Measurements from ENCODE around the gene ZNF592. TPM values are rescaled to one million over a fixed set of nuclear protein-coding genes. Genes with fewer than 3 reads are reported as not detected.
A peak's percentile ranks its signal among the peaks of the same experiment; 100 is the strongest.

ZNF592 gene
- total and polyA plus RNA-seq, 2 of the 13 experiments (the other 11 are each of a cell fraction or from before 2014, with no cell fraction given) = 8.2 to 9.8 TPM

- TF ChIP-seq ZNF512 (CRISPR knock-in tag; IDR thresholded peaks at IDR 0.05) (no peak), MBD4 (IDR thresholded peaks at IDR 0.05; ENCODE audit: borderline replicate concordance, low read length) (no peak), RARA (CRISPR knock-in tag; IDR thresholded peaks at IDR 0.05) (peak; percentile 44), RNF219 (CRISPR knock-in tag; IDR thresholded peaks at IDR 0.05) (no peak), TEAD2 (CRISPR knock-in tag; IDR thresholded peaks at IDR 0.05) (no peak), ZBTB44 (CRISPR knock-in tag; IDR thresholded peaks at IDR 0.05) (no peak), ZNF501 (CRISPR knock-in tag; IDR thresholded peaks at IDR 0.05) (peak; percentile 48; the same call in 1 of the 2 replicates), ZNF235 (CRISPR knock-in tag; IDR thresholded peaks at IDR 0.05; ENCODE audit: borderline replicate concordance) (no peak), ZNF883 (CRISPR knock-in tag; IDR thresholded peaks at IDR 0.05; ENCODE audit: not compliant biosample characterization) (peak; percentile 4), ZBTB25 (CRISPR knock-in tag; IDR thresholded peaks at IDR 0.05) (no peak), CC2D1A (CRISPR knock-in tag; IDR thresholded peaks at IDR 0.05) (no peak), NFKBIZ (CRISPR knock-in tag; IDR thresholded peaks at IDR 0.05) (no peak), LCORL (IDR thresholded peaks at IDR 0.05) (no peak), LCORL (CRISPR knock-in tag; IDR thresholded peaks at IDR 0.05) (peak; percentile 24; the same call in 1 of the 2 replicates), HHEX (CRISPR knock-in tag; IDR thresholded peaks at IDR 0.05) (no peak), ZNF326 (CRISPR knock-in tag; IDR thresholded peaks at IDR 0.05; ENCODE audit: borderline replicate concordance) (no peak), GABPA (IDR thresholded peaks at IDR 0.05; ENCODE audit: low read depth, low read length) (no peak), GABPA (CRISPR knock-in tag; IDR thresholded peaks at IDR 0.05; ENCODE audit: low read depth) (peak; percentile 27; the same call in 1 of the 2 replicates), MED1 (CRISPR knock-in tag; IDR thresholded peaks at IDR 0.05) (no peak; the same call in 1 of the 2 replicates), MTF1 (CRISPR knock-in tag; IDR thresholded peaks at IDR 0.05) (no peak), PTBP1 (IDR thresholded peaks at IDR 0.05; ENCODE audit: low read depth, low read length, poor library complexity, severe bottlenecking) (no peak), PPARG (CRISPR knock-in tag; conservative IDR thresholded peaks at IDR 0.05) (no peak), ATF1 (CRISPR knock-in tag; IDR thresholded peaks at IDR 0.05) (no peak), CREBL2 (CRISPR knock-in tag; IDR thresholded peaks at IDR 0.05; ENCODE audit: borderline replicate concordance) (0 out of 2 replicates have a peak, but pooled peaks have one; percentile 5), XBP1 (CRISPR knock-in tag; IDR thresholded peaks at IDR 0.05) (no peak)
These were observed 959 bp downstream of the ZNF592 start (continued) for GRCh38 chr15:84749111-84749991.
